GM18867 (cell line): Measurements from ENCODE around the gene NUDT5.
"Not testable (repeated sequence)": the region's sequence is repeated elsewhere in the genome, so short reads cannot be mapped to it uniquely, and the experiment has no call there.

Experiments
- ATAC-seq: cut with Tn5 transposase; IDR thresholded peaks from one replicate; pipeline ENCODE4 v1.9.1; 2021; ENCODE audit warnings: mild to moderate bottlenecking, moderate library complexity; ENCODE audit not compliant: unreplicated experiment

Gene NUDT5

DNA sequence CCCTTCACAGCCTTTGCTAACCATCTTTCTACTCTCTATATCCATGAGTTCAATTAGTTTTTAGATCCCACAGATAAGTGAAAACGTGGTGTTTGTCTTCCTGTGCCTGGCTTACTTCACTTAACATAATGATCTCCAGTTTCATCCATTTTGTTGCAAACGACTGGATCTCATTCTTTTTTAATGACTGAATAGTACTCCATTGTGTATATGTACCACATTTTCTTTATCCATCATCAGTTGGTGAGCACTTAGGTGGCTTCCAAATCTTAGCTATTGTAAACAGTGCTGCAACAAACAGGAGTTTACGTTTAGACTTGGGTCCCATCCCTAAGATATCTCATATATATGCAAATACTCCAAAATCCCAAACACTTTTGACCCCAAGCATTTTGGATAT is 9.4 kb upstream of the NUDT5 start:
- no peak for ATAC-seq

DNA sequence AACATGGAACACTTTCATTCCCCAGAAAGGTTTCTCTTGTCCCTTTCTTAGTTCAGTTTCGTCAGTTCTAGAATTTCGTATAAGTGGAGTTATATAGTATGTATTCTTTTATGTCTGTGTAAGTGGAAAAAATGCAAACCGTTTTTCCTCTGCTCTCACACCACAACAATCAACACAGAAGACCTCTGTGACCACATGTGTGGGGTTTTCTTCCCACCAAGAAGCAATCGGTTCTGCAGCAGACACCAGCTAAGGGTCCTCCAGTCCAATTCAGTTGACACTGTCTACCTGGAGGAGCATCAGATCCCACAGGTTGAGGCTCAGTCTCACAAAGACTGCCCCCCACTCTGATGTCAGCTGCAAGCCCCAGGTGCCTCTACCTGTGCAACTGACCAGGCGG is 6.5 kb upstream of the NUDT5 start:
- no peak for ATAC-seq

DNA sequence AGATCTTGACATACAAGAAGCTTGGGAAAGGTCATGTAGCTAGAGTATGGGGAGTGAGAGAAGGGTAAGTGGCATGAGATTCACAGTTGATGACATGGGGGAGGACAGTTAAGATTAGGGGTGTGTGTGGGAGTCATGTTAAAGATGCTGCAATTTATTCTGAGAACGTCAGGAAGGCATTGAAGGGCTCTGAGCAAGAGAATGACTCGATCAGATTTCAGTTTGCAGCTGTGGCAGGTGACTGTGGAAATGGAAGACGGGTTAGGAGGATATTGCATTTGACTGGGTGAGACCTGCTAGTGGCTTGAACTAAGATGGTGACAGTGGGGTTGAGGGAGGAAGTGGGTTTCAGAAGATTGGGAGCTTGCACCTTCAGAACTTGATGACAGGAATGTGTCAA is 5.9 kb upstream of the NUDT5 start:
- ATAC-seq: no peak

DNA sequence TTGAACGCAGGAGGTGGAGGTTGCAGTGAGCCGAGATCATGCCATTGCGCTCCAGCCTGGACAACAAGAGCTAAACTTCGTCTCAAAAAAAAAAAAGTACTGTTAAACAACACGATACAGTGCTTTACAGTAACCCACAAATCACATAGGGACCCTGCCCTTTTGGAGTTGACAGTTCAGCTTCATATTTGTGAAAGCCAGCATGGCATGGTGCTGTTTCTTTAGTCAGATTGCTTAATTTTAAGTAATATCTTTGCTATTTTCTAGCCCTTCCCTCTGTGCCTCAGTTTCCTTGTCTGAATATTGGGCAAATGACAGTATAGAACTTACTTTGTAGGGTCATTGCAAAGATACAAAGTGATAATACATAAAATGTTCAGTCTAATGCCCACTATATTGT is 5.2 kb upstream of the NUDT5 start:
- no peak for ATAC-seq

DNA sequence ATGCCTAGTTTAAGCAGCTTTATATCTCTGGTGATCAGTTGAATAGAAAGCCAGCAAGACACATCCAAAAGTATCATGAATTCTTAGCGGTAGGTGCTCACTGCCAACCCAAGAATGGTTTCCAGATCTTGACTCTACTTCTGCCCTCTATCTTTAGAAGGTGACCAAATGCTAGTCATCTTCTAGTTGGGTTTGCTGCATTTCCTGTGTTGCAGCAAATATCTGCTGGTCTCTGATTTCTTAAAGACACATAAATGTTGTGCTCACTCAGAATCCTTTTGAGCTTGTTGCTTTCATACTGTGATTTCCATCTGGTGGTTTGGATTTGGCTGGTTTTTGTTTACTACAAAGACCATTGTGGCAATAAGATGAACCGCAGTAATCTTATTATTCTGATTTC is 2.5 kb upstream of the NUDT5 start:
- ATAC-seq: no peak

DNA sequence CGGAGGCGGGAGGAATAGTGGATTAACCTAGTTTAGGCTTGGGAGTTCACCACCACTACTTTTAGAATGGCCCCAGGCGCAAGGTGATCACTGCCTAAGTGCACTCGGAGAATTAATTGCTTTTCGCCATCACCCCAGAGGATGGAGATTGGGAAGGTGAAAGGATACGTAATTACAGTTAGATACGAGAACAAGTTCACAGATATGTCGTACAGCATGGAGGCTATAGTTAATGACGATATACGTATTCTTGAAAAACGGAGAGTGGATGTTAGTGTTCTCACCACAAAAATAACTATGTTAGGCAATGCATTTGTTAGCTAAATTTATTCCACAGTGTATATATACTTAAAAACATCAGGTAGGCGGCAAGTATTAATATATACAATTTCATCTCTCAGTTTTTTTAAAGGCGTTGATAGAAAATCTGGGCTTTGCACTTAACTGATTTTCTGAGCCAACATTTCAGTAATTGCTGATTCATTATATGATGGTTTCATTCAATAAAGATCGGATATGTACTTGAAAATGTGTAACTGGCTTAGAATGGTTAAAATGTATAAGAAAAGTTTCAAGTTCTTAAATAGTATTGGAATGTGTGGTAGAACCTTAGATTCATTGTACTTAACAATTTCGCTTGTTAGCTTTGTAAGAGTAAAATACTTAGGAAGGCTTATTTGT is 980 bp upstream of the NUDT5 start:
- no peak for ATAC-seq

DNA sequence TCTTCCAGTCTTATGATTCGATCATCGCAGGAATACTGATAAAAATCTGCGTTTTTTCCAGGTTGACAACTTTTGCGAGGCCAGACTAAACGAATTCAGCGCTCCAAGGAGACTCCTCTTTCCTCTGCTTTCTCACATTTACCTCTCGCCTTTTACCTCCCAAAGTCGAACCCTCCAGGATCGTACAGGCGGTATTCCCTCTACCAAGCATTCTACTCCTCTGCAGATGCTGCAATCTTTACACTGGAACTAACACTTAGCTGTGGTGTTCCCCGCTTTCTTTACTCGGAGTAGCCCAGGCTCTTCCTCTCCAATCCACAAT is 449 bp downstream of the NUDT5 start:
- ATAC-seq: peak; percentile 11

DNA sequence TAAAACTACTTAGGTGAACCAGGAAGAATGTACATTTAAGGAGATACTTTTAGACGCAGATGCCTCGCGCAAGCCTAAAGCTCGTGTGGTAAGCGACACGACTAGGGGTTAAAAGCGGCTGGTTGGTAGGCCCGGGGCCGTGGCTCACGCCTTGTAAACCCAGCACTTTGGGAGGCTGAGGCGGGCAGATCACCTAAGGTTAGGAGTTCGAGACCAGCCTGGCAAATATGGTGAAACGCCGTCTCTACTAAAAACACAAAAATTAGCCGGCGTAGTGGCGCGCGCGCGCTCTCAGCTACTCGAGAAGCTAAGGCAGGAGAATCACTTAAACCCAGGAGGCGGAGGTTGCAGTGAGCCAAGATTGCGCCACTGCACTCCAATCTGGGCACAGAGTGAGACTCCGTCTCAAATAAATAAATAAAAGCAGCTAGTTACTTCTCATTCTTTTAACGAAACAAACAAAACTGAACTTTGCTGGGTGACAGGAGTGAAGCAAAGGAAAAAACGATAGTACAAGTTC is 879 bp downstream of the NUDT5 start:
- ATAC-seq: no peak

DNA sequence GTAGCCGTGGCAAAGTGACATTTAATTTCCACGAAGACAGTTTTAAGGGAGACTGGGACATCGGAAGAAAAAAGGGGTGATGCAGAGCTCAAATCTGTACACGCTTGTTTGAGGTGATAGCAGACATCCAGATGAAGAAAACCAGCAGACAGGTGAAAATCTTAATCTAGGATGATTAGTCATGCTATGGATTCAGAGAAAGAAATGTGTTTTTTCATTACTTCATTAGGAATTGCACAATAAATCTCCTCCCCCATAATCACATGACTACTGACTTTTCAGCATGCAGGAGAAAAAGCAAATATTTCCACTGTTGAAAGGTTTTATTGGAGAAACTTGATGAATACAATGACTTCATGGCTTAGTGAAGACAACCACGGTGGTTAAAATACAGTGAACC is 2.5 kb downstream of the NUDT5 start:
- no peak for ATAC-seq

DNA sequence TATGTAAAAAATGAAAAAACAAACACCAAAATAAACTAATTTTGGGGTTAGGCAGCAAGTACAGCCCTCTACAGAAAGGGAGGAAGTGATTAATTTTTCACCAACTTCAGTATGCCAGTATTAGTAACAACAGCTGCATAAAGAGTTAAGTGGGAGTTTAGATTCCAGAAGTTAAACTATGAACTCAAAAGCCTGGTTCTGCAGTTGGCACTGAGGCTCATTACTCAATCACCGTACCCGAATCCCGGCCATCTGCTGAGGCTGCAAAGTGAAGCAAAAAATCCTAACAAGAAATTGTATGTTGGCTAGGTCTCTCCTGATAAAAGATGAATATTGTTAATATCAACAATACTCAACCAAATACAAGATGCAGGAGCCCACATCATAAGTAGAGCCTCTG is 4.0 kb downstream of the NUDT5 start:
- ATAC-seq: no peak

DNA sequence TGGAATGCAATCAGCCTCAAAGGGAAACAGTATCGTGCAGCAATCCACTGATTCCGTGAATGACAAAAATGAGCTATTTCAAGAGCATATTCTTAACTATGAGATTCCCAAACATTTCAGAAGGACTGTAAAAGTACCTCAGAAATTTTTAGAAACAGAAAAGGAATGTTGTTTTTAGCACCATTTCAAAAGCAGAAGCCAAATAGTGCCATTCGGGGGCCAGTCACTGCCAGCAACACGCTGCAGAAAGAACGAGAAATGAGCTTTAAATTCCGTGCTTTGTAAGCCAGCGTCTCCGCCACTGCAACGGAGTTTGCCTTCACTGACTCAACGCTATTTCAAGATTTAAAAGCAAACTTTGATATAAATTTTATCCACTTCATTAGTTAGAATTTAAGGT is 6.3 kb downstream of the NUDT5 start:
- no peak for ATAC-seq

DNA sequence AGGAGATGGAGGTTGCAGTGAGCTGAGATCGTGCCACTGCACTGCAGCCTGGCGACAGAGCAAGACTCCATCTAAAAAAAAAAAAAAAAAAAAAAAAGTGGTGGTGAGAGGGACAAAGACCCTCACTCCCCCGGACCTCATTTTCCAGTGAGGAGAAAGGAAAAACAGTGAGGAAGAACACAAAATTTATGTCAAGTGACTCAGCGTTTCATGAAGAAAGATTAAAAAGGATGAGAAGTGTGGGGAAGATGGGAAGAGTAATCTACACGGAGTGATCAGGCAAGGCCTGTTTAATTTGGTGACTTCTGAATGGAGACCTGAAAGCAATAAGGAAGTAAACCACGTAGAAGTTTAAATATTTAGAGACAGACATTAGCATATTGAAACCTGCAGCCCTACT is 7.0 kb downstream of the NUDT5 start:
- ATAC-seq: no peak

DNA sequence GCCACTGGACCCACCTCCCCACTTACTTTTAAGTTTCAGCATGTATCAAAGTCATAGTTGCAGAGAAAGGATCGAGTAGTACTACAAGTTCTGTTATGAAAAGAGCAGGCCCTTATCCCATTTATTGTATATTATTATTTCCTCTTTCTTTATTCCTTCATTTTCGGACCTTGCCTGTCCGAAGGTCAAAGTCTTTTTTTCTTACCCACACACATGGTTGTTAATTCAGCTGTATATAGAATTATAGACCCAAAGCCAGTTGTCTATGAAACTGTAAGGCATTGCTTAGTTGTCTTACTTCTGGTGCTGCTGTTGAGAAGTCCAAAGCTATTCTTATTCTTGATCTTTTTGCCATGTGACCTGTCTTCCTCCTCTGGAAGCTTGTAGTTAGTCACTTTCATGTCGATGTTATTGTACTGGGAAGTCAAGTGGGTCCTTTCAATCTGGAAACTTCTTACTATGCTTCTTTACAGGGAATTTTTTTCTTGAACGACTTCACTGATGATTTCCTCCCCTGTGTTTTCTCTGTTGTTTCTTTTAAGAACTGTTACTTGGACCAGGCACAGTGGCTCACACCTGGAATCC is 8.3 kb downstream of the NUDT5 start:
- ATAC-seq: no peak

DNA sequence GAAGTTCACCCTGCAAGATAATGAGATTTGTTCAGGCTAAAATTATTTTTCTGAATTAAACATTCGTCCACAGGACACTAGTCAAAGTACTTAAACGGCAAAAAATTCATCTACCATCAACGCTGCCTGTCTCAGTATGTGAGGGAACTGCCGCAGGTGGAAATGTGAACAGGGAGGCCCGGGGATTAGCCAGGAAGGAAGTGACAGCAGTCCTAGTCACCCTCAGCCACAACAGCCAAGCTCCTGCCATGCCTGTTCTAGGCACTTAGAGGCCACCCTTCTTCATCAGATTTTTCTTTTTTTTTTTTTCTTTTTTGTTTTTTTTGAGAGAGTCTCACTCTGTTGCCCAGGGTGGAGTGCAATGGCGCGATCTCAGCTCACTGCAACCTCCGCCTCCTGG is 9.4 kb downstream of the NUDT5 start:
- no peak for ATAC-seq

DNA sequence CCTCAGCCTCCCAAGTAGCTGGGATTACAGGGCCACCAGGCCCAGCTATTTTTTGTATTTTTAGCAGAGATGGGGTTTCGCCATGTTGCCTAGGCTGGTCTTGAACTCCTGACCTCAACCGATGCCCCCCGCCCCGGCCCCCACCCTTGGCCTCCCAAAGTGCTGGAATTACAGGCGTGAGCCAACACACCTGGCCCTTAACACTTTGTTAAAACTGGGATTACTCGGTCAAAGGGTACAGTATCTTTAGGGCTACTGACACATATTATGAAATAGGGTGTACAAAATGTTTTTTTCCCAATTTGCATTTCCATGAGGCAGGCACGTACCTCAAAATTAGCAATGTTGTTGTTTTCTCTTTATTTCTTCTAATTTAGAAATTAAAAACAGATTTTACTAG is 11.5 kb downstream of the NUDT5 start:
- no peak for ATAC-seq

DNA sequence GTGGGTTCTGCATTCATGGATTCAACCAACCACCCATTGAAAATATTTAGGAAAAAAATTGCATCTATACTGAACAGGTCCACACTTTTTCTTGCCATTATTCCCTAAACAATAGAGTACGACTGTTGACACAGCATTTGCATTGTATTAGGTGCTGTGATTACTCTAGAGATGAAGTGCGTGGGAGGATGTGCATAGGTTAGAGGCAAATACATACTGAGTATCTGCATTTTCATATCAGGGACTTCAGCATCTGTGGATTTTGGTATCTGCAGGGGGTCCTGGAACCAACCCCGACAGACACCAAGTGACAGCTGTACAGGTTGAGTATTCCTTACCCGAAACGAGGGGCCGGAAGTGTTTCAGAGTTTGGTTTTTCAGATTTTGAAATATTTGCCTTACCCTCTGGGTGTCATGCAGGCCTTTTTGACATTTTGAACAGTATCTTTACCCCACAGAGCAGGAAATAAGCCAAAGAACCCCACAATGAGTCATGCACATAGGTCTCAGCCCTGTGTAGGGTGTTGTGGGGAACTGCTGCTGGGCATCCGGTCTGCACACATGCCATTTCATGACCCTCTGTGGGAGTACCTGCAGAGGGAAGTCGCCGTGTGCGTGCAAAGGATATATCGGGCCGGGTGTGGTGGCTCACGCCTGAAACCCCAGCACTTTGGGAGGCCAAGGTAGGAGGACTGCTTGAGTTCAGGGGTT is 14.5 kb downstream of the NUDT5 start:
- ATAC-seq: no peak

DNA sequence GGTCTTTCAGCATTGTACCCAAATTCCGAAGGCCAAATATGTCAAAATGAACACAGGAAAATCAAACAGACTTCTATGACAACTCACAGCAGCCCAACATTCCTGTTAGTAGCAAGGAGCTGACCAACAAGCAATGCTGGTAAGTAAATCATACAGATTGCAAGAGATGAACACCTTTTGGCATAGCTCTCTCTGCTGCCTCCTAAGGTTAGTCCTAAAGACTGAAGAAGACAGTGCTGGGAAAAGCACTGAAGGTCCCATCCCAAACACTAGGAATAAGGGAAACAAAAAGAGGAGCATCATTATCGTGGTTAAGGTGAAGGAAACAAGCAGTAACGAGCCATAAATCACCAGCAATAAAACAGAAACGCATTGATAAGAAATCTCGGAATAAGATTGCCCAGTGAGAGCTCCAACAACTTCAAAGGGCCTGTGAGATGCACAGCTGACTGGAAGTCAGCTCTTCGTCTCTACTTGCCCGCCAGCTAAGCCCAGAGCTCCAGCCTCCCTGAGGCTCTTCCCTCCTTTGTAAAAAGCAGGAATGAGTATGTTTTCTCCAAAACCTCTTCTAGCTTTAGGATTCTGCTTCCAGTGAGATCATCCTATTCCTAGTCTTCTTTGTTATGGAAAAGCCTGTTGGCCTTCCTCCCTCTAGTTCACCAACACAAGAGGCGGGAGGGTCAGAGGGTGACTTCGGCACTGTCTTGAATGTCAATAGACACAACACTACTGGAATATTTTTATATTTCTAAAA is 15.3 kb downstream of the NUDT5 start:
- no peak for ATAC-seq

DNA sequence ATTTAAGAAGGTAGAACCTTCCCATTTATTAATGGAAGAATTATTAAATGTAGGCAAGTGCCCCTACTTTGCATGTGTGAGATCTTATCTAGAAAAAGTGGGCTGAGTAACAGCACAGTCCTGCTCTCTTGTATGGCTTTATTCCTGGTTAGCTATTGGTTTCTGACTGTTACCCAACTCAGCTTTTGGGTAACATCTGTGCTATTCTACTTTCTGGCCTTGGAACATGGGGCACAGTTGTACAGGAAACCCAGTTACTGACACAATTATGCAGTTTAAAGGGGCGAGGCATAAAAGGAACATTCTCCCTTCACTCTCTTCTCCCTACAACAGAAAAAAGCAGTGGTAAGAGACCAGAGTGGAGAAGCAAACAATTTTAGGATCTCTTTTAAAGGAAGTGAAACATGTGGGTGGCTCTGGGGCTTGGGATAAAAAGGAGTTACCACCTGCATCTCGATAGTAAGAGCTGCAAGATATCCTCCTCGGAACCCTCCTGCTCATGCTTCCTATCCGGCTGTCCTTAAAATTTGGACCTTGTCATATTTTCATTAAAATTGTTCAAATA is 16.0 kb downstream of the NUDT5 start:
- no peak for ATAC-seq

DNA sequence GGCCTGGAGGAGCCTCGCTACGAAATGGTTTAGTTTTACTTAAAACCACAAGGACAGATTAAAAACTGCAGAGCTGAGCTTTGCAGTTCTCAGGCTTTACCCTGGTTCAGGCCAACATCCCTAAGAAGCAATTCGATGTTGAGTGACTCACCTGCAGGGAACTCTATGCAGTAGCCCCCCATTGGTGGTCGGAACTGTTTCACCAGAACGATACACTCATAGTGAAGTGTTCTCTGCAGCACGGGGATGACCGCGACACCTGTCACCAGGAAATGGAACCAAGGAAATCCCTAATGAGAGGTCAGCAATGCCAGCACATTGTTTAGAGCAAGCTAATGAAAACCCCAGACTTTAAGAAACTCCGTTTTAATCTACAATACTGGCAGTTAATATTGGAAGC is 18.0 kb downstream of the NUDT5 start:
- no peak for ATAC-seq

DNA sequence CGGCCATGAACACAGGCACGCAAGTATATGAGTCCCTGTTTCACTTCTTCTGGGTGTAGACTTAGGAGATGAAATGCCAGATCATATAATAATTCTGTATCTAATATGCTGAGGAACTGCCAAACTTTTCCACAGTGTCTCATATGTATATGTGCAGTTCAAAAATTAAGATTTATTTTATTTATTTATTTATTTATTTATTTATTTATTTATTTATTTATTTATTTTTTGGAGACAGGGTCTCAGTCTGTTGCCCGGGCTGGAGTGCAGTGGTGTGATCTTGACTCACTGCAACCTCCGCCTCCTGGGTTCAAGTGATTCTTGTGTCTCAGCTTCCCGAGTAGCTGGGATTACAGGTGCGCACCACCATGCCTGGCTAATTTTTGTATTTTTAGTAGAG is 24.2 kb downstream of the NUDT5 start:
- not testable (repeated sequence) for ATAC-seq

DNA sequence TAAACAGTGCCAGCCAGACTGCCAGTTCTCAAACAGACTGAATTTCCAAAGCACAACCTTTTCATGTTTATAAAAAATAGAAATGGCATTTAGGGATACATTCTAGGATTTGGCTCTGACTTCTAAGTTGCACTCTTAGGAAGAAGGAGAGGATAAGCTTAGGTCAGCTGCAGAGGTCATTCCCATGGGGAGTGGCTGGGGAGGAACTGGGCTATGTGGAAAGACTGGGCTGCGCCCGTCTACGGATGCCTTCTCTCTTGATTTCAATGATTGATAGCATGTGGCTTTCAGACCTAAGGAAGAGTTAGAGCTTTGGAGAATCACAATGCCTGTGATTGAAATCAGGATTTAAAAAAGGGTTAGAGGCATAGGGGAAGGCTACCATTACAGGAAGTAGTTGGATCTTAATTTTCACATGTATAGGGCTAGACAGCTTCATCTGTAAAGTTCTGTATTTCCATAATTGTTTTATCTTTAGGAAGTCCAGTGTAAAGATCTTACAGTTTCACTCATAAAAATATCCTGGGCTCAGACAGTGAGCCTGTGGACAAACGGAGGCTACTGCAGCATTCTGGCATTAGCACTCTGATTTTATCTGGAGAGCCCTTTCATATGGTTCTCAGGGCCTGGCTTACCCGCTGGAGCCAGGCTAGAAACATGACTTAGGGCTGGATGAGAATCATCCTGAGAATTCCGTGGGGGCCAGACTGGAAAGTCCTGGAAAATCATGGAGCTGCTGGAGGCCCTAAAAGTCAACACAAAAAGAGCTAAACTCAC is 29.5 kb downstream of the NUDT5 start:
- ATAC-seq: no peak
